ENCODE results near the gene ITGA11. TPM values are rescaled to one million over a fixed set of nuclear protein-coding genes. Genes with fewer than 3 reads are reported as not detected.
"Not testable (repeated sequence)": the region's sequence is repeated elsewhere in the genome, so short reads cannot be mapped to it uniquely, and the experiment has no call there.

Gene ITGA11
- total RNA-seq, 1 experiment from 2014 or later, result 22.0 TPM

GRCh38 chr15:68424754-68425390 lies 7.1 kb downstream of the ITGA11 start:
- DNase-seq (ENCODE audit: low read depth), result no peak

- DNase-seq (ENCODE audit: low read depth), result no peak
Measured at GRCh38 chr15:68423359-68424296, 8.3 kb downstream of the ITGA11 start.

GRCh38 chr15:68422403-68423145 lies 9.4 kb downstream of the ITGA11 start:
- DNase-seq (ENCODE audit: low read depth), result not testable (repeated sequence)

DNA sequence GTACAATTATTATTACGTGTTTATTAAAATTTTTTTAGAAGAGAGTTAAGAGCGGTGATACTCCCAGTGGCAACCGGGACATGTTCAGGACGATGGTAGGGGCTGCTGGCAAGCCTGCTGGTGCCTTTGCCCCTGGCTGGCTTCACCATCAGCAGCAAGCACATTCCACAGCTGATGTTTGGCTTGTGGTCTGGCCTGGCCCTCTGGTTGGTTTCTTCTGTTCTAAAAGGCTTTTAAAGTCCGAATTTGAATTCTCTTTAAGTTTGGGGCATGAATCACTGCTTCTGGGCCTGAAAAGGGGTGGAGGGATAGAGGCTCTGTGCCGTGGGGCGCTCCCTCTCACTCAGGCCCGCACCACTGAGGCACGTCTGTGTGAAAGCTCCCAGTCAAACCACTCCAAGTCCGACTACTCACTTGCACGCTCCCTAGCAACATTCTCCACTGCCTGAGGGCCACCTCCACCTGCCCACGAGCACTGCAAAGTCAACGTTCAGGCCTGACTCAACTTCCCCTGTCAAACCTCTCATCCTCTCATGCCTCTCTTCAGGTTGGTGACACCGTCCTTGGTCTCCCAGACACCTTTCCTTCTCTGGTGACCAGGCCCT lies 10.1 kb downstream of the ITGA11 start:
- DNase-seq (ENCODE audit: low read depth), result peak; percentile 73

DNA sequence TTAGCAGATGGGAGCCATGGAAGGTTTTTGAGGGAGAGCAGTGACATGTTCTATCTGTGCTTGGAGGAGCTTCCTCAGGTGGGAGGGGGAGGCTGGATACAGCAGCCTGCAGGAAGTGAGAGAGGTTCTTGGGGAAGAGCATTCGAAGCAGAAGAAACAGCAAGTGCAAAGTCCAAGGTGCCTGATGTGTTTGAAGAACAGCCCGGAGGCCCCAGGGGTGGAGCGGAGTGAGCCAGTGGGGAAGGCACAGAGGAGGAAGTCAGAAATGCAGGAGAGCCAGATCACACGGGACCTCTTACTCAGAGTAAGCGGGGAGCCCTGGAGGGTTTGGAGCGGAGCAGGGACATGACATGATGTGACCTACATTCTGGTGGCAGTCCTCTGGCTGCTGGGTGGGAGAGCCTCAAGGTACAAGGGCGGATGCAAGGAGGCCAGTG lies 10.8 kb downstream of the ITGA11 start:
- DNase-seq (ENCODE audit: low read depth), result no peak

DNA sequence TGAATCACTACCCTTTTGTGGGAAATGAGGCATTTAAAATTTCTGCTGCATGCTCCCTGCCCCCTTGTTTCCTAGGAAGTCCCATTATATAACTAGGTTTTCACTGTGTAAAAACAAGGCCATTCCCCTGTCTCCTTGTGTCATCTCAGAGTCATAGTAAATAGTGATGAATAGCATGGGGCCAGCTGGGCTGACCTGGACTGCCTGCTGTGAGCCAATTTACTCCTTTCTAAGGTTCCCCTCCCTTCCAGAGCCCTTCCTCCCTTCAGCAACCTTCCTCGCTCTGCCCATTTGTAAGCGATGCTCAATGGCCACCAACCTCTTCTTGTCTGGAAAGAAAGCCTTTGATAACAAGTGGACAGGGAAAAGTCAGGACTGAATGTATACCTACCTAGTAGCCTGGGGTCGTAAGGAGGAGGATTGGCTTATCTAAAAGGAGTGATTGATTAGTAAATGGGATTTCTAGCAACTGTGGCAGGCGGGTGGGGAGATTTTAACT lies 11.7 kb downstream of the ITGA11 start:
- no peak for DNase-seq (ENCODE audit: low read depth)

DNA sequence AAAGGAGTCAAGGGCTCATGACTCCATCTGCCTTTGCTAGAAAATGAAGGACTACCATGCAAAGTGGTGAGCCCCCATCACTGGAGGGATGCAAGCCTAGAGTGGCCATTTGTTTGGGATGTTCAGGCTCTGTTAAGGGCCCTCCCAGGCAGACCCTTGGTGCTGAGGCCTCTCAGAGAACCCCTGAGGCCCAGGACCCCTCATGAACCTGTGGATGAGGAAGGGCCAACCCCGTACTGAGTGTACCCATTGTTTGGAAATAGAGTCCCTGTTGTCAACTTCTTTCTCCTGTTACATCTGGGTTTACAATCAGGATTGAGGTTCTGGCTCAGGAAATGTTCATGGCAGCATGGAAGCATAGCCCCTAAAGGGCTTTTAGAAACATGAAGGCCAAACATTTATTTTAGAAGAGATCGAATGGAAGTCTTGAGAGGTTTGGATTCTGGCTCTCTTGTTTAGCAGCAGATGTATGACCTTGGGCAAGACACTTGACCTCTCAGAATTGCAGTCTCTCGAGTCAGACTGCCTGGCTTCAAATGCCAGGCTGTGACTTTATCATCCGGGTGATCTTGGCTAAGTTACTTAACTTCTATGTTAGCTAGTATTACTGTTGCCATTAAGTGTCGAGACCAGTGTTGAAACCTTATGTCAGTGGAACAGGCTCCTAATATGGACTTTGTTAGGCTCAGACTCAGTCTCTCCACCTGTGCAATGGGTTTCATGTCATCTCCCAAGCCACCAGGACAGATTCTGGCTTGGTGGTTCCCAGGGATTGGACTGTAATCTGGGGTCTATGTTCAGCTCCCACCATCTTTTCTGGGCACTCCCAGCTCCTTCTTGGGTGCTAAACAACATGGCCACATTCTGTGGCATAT lies 12.4 kb downstream of the ITGA11 start:
- peak; percentile 64 for DNase-seq (ENCODE audit: low read depth)

- DNase-seq (ENCODE audit: low read depth), result peak; percentile 73
Measured at GRCh38 chr15:68418611-68419161, 13.3 kb downstream of the ITGA11 start.

DNA sequence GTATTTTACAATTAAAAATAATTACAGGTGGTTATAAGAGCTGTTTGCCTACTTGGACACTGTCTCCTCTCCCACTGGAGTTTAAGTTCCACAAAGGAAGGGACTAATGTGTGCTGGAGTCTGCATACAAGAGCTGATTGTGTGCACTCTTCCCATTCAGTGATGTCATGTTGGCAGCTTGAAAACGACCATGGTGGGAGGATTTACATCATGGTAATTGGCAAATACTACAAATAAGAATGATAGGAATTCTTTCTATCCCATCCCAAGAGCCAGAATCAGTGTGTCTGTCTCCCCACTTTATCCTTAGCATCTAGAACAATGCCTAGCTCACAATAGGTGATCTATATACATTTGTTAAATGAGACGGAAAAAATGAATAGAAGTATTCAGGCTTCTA lies 14.1 kb downstream of the ITGA11 start:
- DNase-seq (ENCODE audit: low read depth), result no peak

DNA sequence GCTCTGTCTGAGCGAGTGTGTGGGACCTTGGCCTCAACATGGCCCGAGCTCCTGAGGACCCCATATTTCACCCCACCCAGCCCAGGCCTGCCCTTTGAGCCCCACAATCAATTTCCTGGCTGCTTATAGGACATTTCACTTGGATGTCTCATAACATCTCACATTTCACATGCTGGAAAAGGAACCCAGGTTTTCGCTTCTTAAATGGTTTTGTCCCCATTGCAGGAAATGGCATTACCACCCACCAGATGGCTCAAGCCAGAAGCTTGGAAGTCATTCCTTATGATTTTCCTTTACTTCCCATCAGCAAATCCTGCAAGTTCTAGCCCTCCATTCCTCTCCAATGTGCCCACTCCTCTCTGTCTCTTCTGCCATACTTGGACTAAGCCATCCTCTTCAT lies 14.9 kb downstream of the ITGA11 start:
- DNase-seq (ENCODE audit: low read depth), result no peak

GRCh38 chr15:68416158-68416535 lies 15.8 kb downstream of the ITGA11 start:
- DNase-seq (ENCODE audit: low read depth), result no peak

DNA sequence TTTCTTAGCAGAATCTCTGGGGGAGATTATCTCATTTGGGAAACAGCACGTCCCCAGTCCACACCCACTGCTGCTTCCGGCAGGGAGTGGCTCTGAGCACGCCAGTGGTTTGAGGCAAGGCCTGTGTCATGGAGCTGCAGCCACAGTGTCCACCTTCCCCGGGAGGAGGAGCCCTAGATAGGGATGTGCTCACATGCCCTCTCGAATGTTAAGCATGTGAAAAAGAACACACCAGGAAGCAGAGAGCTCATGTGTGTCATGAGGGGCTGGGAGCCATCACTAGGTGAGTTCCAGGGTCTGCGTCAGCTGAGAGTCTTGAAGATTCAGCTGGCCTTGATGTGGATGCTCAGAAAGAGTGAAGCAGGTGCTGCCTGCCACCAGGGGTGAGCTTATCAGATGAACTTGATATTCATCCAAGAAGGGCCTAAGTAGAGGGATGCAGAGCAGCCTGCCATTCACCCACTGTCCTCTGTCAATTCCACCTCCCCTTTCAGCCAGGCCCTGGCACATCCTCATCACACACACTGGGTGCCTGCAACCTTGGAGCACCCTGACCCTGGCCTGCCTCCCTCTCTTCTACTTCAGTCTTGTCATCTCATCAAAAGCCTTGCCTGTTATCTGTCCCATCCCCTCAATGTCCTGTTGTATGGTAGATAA lies 16.3 kb downstream of the ITGA11 start:
- DNase-seq (ENCODE audit: low read depth), result no peak

DNA sequence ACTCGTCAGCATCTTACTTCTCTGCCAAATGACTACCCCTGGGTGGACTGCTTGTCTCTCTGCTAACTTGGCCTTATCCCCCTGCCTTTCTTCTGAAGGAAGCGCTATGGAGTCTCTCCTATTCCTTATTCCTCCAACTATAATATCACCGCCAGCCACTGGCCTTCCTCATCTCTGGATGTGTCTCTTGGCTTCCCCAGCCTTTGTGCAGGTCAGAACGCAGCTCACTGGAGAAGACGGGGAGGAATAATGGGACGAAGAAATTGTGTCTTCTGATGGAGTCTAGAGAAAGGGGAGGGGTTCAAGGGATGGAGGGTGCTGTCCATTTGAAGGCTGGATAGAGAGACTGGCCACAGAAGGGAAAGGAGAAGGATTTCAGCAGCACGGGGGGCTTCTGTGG lies 16.9 kb downstream of the ITGA11 start:
- no peak for DNase-seq (ENCODE audit: low read depth)

- DNase-seq (ENCODE audit: low read depth), result no peak
Measured at GRCh38 chr15:68414591-68414990, 17.4 kb downstream of the ITGA11 start.

GRCh38 chr15:68414206-68414555 lies 17.8 kb downstream of the ITGA11 start:
- DNase-seq (ENCODE audit: low read depth), result no peak

- no peak for DNase-seq (ENCODE audit: low read depth)
Measured at GRCh38 chr15:68413363-68414205, 18.4 kb downstream of the ITGA11 start.

GRCh38 chr15:68412218-68412617 lies 19.7 kb downstream of the ITGA11 start:
- no peak for DNase-seq (ENCODE audit: low read depth)

DNA sequence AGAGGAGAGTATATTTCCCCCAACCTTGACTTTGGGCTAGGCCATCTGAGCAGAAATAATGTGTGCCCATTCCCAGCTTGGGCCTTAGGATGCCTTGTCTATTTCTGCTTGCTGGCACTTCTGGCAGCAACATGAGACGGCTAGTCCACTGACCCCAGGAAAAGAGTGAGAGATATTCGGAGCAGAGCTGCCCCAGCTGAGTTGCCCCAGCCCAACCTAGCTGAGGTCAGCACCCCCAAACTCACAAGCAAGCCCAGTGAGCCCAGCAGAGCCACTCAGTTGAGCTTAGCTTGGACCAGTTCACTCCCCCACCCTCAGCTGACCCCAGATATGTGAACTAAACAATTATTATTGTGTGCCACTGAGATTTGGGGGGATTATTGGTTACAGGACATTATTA lies 20.2 kb downstream of the ITGA11 start:
- no peak for DNase-seq (ENCODE audit: low read depth)

GRCh38 chr15:68411343-68411675 lies 20.7 kb downstream of the ITGA11 start:
- DNase-seq (ENCODE audit: low read depth), result no peak

All from LHCN-M2 (cell line).